GM10266 (cell line): Measurements from ENCODE around the gene BUD31.
"Not testable (repeated sequence)": the region's sequence is repeated elsewhere in the genome, so short reads cannot be mapped to it uniquely, and the experiment has no call there.

Experiments used
- DNase-seq: peaks from one replicate; pipeline ENCODE4 v3.0.0; 2012; ENCODE audit errors: extremely low spot score
- TF ChIP-seq, protein P1 (sequence below): IDR thresholded peaks from 2 replicates; pipeline ENCODE4 v1.5.1; 2012; ENCODE audit warnings: mild to moderate bottlenecking, low read depth; ENCODE audit not compliant: control insufficient read depth, insufficient read depth; ENCODE audit errors: missing control alignments

The BUD31 gene

DNA sequence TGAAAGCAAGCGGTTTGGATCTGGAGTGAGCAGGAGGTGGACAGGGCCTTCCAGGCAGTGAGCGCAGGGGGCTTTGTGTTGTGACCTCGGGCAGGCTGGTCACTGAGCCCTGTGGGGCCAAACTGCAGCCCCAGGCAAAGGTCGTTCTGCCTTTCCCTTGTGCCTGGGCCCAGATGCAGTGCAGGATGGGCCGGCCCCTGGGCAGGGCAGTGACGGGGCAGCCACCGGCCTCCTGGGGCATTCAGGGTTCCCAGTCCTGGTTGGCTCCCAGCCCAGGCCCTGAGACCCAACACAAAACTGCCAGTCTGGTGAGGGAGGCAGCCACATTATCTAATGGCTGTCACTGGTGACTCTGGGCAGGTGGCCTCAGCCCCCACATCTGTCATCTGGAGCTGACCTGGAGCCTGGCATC, 27.1 kb upstream of the BUD31 start:
- TF ChIP-seq, protein P1, sequence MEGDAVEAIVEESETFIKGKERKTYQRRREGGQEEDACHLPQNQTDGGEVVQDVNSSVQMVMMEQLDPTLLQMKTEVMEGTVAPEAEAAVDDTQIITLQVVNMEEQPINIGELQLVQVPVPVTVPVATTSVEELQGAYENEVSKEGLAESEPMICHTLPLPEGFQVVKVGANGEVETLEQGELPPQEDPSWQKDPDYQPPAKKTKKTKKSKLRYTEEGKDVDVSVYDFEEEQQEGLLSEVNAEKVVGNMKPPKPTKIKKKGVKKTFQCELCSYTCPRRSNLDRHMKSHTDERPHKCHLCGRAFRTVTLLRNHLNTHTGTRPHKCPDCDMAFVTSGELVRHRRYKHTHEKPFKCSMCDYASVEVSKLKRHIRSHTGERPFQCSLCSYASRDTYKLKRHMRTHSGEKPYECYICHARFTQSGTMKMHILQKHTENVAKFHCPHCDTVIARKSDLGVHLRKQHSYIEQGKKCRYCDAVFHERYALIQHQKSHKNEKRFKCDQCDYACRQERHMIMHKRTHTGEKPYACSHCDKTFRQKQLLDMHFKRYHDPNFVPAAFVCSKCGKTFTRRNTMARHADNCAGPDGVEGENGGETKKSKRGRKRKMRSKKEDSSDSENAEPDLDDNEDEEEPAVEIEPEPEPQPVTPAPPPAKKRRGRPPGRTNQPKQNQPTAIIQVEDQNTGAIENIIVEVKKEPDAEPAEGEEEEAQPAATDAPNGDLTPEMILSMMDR = no peak
- no peak for DNase-seq

DNA sequence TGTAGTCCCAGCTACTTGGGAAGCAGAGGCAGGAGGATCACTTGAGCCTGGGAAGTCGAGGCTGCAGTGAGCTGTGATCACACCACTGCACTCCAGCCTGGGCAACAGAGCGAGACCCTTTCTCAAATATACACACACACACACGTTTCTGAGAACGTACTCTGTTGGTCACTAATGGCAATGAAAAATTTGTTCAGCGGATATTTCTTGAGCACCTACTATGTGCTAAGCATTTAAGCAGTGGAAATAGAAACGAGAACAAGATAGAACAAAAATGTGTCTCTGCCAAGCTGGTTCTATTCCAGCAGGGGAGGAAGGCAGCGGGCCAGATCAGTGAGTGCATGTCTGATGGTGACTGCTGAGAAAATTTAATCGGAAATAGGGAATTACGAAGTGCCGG, 25.6 kb upstream of the BUD31 start:
- DNase-seq = no peak
- TF ChIP-seq, protein P1 = no peak

DNA sequence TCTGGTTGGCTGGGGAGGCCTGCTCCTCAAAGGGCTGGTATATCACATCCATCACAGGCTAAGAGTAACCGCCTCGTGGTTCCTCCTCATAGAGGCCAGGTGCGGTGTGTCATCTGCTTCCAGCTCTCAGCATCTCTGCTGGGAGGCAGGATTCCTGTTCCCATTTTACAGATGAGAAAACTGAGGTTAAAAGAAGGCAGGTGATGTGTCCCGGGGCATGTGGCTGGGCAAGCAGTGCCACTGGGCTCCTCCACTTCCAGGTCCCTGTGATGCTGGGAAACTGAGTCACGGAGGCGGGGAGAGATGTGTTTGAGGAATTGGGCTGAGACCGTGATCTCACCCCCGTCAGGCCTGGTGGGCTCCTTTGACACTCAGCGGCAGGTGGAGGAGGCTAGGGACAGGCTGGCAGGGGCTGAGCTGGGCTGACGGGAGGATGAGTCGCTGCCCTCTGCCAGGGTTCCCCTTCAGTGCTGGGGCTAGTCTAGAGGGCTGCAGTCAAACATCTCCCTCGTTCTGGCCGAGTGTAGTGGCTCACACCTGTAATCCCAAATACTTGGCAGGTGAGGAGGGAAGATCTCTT, 24.9 kb upstream of the BUD31 start:
- TF ChIP-seq, protein P1 = no peak
- DNase-seq = no peak

DNA sequence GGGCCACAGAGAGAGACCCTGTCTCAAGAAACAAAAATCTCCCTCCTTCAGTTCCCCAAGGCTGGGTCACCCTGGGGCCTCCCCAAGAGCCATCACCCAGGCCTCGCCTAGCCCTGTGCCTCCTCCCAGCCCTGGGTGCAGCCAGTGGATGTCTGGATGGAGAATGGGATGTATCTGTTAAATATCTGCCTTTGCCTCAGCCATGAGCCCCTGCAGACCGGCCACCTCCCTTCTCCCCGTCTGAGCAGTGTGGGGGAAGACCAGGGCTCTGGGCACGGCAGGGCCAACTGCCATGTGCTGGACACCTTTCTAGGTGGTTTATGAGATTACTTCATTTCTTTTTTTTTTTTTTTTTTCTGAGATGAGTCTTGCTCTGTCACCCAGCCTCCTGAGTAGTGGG, 24.2 kb upstream of the BUD31 start:
- TF ChIP-seq, protein P1 = no peak
- no peak for DNase-seq

DNA sequence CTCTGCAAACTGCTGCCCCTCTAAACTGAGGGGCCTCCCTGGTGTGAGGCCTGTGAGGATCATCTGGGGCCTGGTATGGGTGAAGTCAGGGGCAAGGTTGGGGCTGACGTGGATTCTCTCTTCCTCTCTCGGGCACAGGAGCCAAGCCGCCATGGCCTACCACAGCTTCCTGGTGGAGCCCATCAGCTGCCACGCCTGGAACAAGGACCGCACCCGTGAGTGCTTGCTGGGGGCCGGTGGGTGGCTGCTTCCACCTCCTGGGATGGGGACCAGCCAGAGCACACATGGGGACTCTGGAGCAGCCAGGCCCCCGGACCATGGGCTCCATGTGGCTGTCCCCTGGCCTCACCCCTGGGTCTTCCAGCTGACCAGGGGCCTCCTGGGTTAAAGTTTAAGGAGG, 23.2 kb upstream of the BUD31 start:
- no peak for DNase-seq
- TF ChIP-seq, protein P1 = no peak

DNA sequence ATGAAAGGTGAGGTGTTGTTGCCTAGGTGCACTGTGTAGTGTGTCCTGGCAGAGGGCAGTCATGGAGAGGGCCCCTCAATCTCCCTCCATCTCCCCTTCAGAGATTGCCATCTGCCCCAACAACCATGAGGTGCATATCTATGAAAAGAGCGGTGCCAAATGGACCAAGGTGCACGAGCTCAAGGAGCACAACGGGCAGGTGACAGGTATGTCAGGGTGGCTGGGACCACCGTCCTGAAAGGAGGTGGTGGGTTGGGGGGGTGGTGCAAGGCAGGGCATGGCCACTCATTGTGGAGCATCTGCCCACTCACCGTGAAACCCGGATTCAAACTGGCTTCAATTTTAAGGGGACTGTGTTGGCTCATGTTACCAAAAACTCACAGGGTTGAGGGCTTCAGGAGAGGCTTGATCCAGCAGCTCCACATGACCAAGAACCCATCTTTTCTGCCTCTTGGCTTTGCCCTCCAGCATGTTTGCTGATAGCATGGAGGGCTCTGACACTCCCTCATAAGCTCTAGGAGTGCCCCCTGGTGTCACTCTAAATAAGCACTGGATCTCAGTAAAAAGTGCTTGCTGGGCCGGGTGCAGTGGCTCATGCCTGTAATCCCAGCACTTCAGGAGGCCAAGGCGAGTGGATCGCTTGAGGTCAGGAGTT, 22.1 kb upstream of the BUD31 start:
- no peak for DNase-seq
- TF ChIP-seq, protein P1 = peak; percentile 53

DNA sequence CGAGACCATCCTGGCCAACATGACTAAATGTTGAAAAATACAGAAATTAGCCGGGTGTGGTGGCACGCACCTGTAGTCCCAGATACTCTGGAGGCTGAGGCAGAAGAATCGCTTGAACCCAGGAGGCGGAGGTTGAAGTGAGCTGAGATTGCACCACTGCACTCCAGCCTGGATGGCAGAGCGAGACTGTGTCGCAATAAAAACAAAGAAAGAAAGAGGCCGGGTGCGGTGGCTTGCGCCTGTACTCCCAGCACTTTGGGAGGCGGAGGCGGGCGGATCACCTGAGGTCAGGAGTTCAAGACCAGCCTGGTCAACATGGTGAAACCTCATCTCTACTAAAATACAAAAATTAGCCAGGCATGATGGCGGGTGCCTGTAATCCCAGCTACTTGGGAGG, 21.5 kb upstream of the BUD31 start:
- not testable (repeated sequence) for DNase-seq
